ENCODE data around the gene CORIN. TPM values are rescaled to one million over a fixed set of nuclear protein-coding genes. Genes with fewer than 3 reads are reported as not detected.

The CORIN gene
- polyA plus RNA-seq, 3 donors = 0.01 TPM; not detected in 2

DNA sequence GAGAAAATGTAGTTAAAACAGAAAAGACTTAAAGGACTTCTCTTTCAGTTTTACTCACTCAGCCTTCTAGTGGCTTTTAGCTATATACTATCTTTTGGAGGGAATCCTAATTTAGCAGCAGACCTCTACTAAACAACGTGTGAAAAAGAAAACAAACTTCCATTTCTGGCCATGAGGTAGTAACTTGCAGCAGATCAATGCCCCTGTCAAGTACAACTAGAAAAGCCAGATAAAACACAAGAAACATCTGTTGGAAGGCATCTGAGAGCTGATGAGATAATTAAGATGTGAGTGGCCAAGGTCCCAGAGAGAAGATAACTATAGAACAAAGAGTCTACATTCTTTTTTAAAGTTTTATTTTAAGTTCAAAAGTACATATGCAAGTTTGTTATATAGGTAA lies 101.7 kb downstream of the CORIN start:
- Histone ChIP-seq H3K27me3 (ENCODE audit: control insufficient read depth in 2 of 2, insufficient read depth in 2 of 2, low read length in 2 of 2) (no peaks in the 10 kb centered on the region), H3K36me3 (replicated peaks in 1 of 2; ENCODE audit: control insufficient read depth in 1 of 2, insufficient read depth in 2 of 2, low read length in 2 of 2) (no peaks in the 10 kb centered on the region), H3K4me3 (replicated peaks in 1 of 3; ENCODE audit: low read depth in 2 of 3, low read length in 3 of 3) (no peak overlapping the region), H3K79me2 (ENCODE audit: insufficient read depth, low read length) (no peaks in the 10 kb centered on the region), H3K9me3 (replicated peaks in 1 of 2; ENCODE audit: control insufficient read depth in 1 of 2, insufficient read depth in 1 of 2, low read length in 2 of 2) (peaks cover 0 to 12% of the 10 kb centered on the region in 2 donors), H2AFZ (ENCODE audit: insufficient read depth, low read depth, low read length, poor library complexity, severe bottlenecking) (no peak overlapping the region), H3K4me2 (replicated peaks; ENCODE audit: extremely low read depth, low read length, poor library complexity, severe bottlenecking) (no peak overlapping the region), H3K27ac (ENCODE audit: low read depth in 1 of 2, low read length in 2 of 2) (no peak overlapping the region), H3K4me1 (ENCODE audit: control insufficient read depth in 1 of 2, insufficient read depth in 2 of 2, low read length in 2 of 2) (peaks cover 0 to 8% of the 10 kb centered on the region in 2 donors), H4K20me1 (ENCODE audit: insufficient read depth, low read length) (no peaks in the 10 kb centered on the region), H3K9ac (ENCODE audit: insufficient read depth, low read length, poor library complexity, severe bottlenecking) (no peak overlapping the region)
- no peak for DNase-seq
- intact Hi-C loops (cut with micrococcal nuclease) = no loop called here
- WGBS (ENCODE audit: insufficient coverage) = no CpG with 5 or more reads among the region's 1 CpG
- Mint-ChIP-seq H3K4me3 (no peak overlapping the region), H3K9me3 (peaks cover 2 to 20% (median 10%) of the 10 kb centered on the region in 7 donors), H3K27ac (no peak overlapping the region), H3K4me1 (peaks cover 6% of the 10 kb centered on the region), H3K27me3 (ENCODE audit: low read depth in 3 of 3) (no peaks in the 10 kb centered on the region), H3K36me3 (no peaks in the 10 kb centered on the region)
- TF ChIP-seq, protein P1, sequence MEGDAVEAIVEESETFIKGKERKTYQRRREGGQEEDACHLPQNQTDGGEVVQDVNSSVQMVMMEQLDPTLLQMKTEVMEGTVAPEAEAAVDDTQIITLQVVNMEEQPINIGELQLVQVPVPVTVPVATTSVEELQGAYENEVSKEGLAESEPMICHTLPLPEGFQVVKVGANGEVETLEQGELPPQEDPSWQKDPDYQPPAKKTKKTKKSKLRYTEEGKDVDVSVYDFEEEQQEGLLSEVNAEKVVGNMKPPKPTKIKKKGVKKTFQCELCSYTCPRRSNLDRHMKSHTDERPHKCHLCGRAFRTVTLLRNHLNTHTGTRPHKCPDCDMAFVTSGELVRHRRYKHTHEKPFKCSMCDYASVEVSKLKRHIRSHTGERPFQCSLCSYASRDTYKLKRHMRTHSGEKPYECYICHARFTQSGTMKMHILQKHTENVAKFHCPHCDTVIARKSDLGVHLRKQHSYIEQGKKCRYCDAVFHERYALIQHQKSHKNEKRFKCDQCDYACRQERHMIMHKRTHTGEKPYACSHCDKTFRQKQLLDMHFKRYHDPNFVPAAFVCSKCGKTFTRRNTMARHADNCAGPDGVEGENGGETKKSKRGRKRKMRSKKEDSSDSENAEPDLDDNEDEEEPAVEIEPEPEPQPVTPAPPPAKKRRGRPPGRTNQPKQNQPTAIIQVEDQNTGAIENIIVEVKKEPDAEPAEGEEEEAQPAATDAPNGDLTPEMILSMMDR (IDR thresholded peaks at IDR 0.05) = no peak

DNA sequence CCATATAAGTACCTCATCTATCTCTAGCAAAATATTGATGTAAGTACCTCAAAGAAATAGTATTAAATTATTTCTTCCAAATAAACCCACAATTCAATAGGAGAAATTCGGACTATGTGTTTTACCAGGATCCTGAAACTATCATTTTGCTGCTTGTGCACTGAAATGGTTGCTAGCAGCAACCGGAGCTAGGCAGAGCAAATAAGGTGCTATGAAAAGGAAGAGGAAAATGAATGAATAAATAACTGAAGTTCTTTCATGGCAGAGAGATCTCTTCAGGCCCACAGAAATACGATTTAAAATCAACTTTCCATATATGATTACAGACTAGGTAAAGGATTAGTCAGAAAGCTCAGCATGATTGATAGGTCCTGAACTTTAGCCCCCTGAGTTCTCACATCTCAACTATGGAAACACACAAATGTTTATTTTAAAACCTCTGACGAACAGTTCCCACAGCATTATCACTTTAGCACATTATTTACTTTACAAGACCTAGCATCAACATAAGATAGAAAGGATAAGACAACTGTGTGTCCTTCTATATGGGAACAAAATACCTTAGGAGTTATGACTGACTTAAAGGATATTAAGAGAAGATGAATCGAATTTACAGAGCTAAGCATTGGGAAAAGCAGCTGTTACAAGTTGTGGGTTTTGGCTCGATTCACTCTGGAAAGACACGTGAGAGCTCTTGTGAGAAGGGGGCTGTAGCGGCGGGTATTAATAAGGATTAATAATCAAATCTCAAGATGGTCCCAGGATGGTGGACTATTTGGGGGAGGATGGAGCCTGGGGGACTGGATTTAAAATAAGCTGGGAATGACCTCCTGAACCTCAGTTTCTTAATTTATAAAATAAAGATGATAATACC lies 104.3 kb downstream of the CORIN start:
- peaks cover 0 to 6% (median 0%) of the 10 kb centered on the region in 7 donors for H3K9me3 Mint-ChIP-seq
- DNase-seq = no peak
- Histone ChIP-seq H4K20me1 (ENCODE audit: insufficient read depth, low read length) (no peaks in the 10 kb centered on the region), H3K9me3 (replicated peaks in 1 of 2; ENCODE audit: control insufficient read depth in 1 of 2, insufficient read depth in 1 of 2, low read length in 2 of 2) (no peaks in the 10 kb centered on the region), H2AFZ (ENCODE audit: insufficient read depth, low read depth, low read length, poor library complexity, severe bottlenecking) (no peak overlapping the region), H3K79me2 (ENCODE audit: insufficient read depth, low read length) (no peaks in the 10 kb centered on the region), H3K9ac (ENCODE audit: insufficient read depth, low read length, poor library complexity, severe bottlenecking) (no peak overlapping the region), H3K27ac (ENCODE audit: low read depth in 1 of 2, low read length in 2 of 2) (no peak overlapping the region), H3K36me3 (replicated peaks in 1 of 2; ENCODE audit: control insufficient read depth in 1 of 2, insufficient read depth in 2 of 2, low read length in 2 of 2) (no peaks in the 10 kb centered on the region), H3K27me3 (ENCODE audit: control insufficient read depth in 2 of 2, insufficient read depth in 2 of 2, low read length in 2 of 2) (no peaks in the 10 kb centered on the region), H3K4me3 (replicated peaks in 1 of 3; ENCODE audit: low read depth in 2 of 3, low read length in 3 of 3) (no peak overlapping the region), H3K4me1 (ENCODE audit: control insufficient read depth in 1 of 2, insufficient read depth in 2 of 2, low read length in 2 of 2) (no peaks in the 10 kb centered on the region), H3K4me2 (replicated peaks; ENCODE audit: extremely low read depth, low read length, poor library complexity, severe bottlenecking) (no peak overlapping the region)
- no peaks in the 10 kb centered on the region for H3K36me3 Mint-ChIP-seq
- no peak overlapping the region for H3K4me3 Mint-ChIP-seq
- no peak overlapping the region for H3K27ac Mint-ChIP-seq
- intact Hi-C loops (cut with micrococcal nuclease) = no loop called here
- TF ChIP-seq, protein P1 (IDR thresholded peaks at IDR 0.05) = no peak
- peaks cover 1% of the 10 kb centered on the region for H3K4me1 Mint-ChIP-seq
- peaks cover 0 to 5% (median 0%) of the 10 kb centered on the region in 3 donors for H3K27me3 Mint-ChIP-seq (ENCODE audit: low read depth in 3 of 3)
- 90% methylated on average over 5 of the region's 9 CpGs for WGBS (ENCODE audit: insufficient coverage)
